Inflammatory macrophage treated with lipopolysaccharide for 1 hour (primary cell): ENCODE measurements around the gene KCNJ4.
A peak's percentile ranks its signal among the peaks of the same experiment; 100 is the strongest.
"Not testable (repeated sequence)": the region's sequence is repeated elsewhere in the genome, so short reads cannot be mapped to it uniquely, and the experiment has no call there.

Experiments
- DNase-seq, 2 donors: peaks; one replicate each; pipeline ENCODE4 v3.0.0-alpha.2; 2020 to 2022

The KCNJ4 gene

GRCh38 chr22:38470179-38470578 lies 15.2 kb upstream of the KCNJ4 start:
- not testable (repeated sequence) for DNase-seq

DNA sequence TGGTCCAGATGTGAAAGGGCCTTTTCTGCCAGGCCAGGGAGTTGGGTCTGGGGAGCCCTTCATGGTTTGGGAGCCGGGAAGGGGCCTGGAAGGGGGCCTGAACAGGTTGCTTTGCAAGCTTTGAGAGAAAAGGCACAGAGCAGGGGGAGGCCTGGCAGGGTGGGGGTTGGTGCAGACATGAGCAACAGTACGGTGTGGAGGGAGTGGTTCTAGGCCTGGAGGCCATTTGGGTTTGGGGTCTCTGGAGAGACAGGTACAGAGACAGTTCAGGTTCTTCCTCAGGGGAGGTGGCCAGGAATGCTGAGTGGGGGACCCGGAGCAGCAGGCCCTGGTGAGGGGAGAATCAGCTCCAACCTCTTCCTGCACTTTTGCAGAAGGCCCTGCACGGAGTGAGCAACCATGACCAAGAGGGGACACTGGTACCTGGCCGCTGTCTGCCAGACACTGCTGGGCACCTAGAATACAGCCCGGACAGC lies 14.3 kb upstream of the KCNJ4 start:
- DNase-seq, result no peak

- no peak for DNase-seq
Measured at GRCh38 chr22:38468443-38469305, 13.7 kb upstream of the KCNJ4 start.

DNA sequence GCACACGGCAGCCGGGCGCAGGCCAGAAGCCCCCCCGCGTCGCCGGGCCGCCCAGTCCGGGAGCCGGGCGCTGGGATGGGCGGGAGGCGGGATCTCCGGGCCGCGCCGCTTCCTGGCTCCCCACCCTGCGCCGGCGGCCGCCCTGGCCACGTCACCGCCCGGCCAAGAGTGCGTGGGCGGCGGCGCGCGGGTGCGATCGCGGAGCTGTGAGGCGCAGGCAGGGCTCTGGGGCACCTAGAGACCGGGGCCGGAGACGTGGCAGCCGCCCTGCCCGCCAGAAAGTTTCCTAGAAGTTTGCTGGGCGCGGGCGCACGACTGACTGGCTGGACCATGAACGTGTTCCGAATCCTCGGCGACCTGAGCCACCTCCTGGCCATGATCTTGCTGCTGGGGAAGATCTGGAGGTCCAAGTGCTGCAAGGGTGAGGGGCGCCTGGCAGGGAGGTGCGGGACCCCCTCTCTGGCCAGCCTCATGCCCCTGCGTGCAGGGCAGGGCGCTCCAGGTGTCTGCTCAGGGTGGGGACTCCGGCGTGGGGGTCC lies 13.0 kb upstream of the KCNJ4 start, which contains the start of gene KDELR3:
KDELR3 (plus strand) TSS at position 193 of the 539 bp plus-strand sequence; CDS start at position 331, 138 bp downstream.
- DNase-seq, result peak; percentile 45 to 76

GRCh38 chr22:38467438-38467903 lies 12.5 kb upstream of the KCNJ4 start:
- no peak for DNase-seq

- no peak for DNase-seq
Measured at GRCh38 chr22:38465673-38466490, 10.9 kb upstream of the KCNJ4 start.

GRCh38 chr22:38464992-38465672 lies 10.1 kb upstream of the KCNJ4 start:
- DNase-seq, result no peak

- no peak for DNase-seq
Measured at GRCh38 chr22:38462960-38463784, 8.2 kb upstream of the KCNJ4 start.

GRCh38 chr22:38461414-38462081 lies 6.5 kb upstream of the KCNJ4 start:
- DNase-seq, result peak; percentile 28 to 62

- DNase-seq, result no peak
Measured at GRCh38 chr22:38461057-38461413, 6.0 kb upstream of the KCNJ4 start.

- no peak for DNase-seq
Measured at GRCh38 chr22:38460426-38460840, 5.4 kb upstream of the KCNJ4 start.

DNA sequence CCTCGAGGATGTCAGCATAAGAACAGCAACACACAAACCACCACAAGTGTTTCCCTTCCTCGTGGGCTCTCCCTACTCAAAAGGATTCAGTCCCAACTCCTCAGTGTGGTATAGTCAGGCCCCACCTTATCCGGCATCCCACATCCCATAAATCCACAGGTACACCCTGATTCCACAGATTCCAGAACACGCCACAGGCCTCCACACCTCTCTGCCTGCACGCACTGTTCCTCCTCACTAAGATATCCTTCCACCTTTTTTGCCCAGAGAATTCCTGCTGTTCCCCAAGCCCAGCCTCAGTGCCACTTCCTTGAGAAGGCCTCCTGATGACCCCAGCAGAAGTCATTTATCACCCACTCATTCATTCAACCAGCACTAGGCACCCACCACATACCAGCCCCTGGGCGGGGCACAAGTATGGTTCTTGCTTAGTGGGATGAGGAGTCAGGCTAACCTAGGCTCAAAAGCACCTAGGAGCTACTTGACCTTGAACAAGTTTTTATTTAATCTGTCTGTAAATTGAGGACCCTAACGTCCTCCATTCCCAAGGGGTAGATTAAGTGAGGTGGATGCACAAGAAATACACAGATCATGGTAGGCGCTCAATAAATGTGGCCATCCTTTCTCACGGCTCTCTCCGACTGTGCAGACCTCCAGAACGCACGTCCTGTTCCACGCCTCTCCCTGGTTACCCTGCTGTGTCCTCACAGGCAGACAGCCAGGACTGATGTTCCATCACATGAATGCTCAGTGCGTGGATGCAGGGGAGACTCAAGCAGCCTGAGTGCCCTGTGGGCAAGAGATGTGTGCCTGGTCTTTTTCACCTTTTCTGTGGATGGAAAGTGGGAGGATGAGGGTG lies 2.1 kb upstream of the KCNJ4 start:
- DNase-seq, result no peak

DNA sequence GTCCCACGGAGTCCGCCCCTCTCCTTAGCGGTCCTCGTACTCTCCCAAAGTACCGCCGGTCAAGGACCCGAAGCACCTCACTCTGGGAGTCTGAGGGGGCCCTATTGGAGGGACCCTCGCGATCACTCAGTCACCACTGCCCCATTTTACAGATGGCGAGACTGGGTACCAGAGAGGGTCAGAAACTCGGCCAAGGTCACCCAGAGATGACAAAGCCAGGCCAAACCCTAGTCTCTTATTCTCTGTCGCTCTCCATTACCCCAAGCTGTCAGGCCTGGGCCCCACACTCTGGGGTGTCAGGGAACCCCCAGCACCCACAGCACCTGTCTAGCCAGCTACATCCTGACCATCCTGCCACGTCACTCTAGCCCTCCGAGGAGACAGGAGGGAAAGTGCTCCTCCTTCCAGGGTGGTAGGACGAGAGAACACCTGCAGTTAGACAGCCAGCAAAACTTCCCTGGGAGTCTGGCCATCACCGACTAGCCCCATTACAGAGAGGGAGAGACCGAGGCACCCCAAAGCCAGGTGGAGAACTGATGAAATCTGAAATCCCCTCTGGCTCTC lies 1.4 kb upstream of the KCNJ4 start:
- no peak for DNase-seq

DNA sequence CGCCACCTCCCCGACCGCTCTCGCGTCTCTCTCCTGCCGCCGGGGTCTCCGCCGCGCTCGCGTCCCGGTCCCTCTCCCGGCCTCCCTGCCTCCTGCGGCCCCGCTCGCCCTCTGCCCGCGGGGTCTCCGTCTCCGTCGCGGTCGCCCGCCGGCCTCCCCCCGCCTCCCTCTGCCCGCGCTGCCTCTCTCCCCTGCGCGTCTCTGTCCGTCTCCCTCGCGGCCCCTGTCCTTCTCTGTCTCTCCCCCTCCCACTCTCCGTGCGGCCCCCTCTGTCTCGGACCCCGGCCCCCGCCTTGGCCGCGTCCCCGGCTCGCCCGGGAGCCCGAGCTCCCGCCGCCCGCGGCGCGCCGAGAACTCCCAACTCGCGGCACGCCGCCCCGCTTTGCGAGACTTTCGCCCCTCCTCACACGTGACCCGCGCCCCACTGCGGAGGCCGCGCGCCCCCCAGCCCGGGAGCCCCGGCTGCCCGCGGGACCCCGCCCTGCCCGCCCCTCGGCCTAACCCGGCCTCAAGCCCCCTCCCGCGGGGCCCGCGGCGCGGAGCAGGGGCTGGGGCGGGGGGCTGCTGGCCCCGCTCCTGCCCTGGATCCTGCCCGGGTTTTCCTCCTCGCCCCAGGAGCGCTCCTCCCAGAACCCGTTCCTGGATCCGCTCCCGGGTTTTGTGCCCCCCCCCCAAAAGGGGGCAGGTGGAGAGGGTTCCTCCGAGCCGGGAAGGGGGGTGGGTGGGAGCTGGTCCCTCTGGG lies 702 bp upstream of the KCNJ4 start:
- DNase-seq, result no peak

DNA sequence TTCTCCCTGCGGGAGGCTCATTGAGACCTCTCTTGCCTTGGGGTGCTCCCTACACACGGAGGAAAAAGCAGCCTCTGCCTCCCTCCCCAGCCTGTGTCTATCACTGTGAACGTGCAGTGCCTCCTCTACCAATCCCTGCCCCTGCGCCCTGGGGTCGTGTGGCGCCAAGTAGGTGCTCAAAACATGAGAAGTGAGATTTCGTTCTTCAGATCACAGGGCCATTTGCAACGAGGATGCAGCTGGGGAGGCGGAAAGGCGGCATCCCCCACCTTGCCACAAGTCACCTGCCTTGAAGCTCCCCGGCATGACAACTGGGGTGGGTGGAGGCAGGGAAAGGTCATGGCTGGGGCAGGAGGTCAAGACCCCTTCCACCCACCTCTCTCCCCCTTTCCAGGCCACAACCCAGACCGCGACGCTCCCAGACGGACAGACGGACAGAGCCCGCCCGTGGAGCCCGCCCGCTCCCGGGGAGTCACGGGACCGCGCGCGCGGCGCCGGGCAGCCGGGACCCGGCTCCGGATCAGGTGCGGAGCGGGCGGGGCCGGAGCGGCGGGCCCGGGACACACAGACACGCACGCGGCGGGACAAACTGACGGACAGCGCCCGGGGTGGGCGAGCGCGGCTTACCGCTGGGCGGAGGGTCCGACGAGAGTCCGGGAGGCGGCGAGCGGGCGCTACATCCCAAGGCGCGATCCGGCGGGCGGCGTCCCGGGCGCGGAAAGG lies 485 bp downstream of the KCNJ4 start:
- no peak for DNase-seq

- no peak for DNase-seq
Measured at GRCh38 chr22:38453996-38454352, 1.0 kb downstream of the KCNJ4 start.

DNA sequence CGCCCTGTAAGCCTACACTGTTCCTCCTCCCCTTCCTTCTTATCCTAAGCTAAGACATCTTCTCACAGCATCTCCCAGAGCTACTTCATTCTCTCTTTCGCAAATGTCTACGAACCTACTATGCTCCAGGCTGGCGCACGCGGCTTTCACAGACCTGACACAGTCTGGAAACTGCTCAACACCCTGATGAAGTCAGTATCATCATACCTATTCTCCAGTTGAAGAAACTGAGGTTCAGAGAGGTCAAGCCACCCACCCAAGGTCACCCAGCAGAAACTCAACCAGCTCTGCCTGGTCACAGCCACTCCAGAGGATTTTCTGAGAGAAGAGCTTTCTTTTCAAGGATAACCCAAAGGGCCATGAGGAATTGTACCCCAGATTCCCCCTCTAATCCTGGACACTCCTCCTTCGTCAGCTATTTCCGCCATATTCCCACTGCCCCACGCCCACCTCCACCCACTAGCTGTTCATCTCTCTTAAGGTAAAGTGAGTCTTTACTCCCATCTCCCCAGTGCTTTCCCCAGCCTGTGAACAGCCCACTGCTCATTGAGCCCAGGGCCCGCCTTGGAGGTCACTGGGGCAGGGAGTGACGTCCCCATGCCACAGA lies 1.8 kb downstream of the KCNJ4 start:
- DNase-seq, result no peak
